MCF 10A (cell line): ENCODE data around the gene MTUS2. TPM values are rescaled to one million over a fixed set of nuclear protein-coding genes. Genes with fewer than 3 reads are reported as not detected.

Experiments used
- BruUV-seq: library from RNA; stranded (reverse); fragments of 400-500 nt; replicated peaks from 2 replicates; lab custom pipeline; 2021; lab: Mats Ljungman, UMichigan
- CTCF ChIA-PET: fragments of 300-600 bp; sonication (Branson Sonifier 250); formaldehyde crosslinking; extraction: SDS; loops from one replicate; lab custom pipeline; 2021; ENCODE audit warnings: antibody characterized with exemption, inconsistent platforms; lab: Yijun Ruan, JAX
- POLR2A ChIA-PET: fragments of 300-600, 350-650 bp; sonication (Branson Sonifier 250); formaldehyde crosslinking; extraction: SDS; loops from one replicate; lab custom pipeline; 2020; ENCODE audit warnings: antibody characterized with exemption, inconsistent platforms; lab: Yijun Ruan, JAX
- DNase-seq: peaks from one replicate; pipeline ENCODE4 v3.0.0-alpha.2; 2018; ENCODE audit not compliant: unreplicated experiment
- H3K27ac Mint-ChIP-seq: one replicate; pipeline ENCODE4 v1.8.0; 2022; ENCODE audit warnings: mild to moderate bottlenecking, low read depth, mixed read lengths; ENCODE audit not compliant: unreplicated experiment
- H3K27me3 Mint-ChIP-seq: one replicate; pipeline ENCODE4 v1.8.0; 2022; ENCODE audit warnings: mixed read lengths; ENCODE audit not compliant: insufficient read depth, unreplicated experiment
- H3K36me3 Mint-ChIP-seq: one replicate; pipeline ENCODE4 v1.8.0; 2022; ENCODE audit warnings: mild to moderate bottlenecking, moderate library complexity, mixed read lengths; ENCODE audit not compliant: insufficient read depth, unreplicated experiment
- H3K4me1 Mint-ChIP-seq: one replicate; pipeline ENCODE4 v1.8.0; 2022; ENCODE audit warnings: mixed read lengths; ENCODE audit not compliant: insufficient read depth, unreplicated experiment
- H3K4me3 Mint-ChIP-seq: one replicate; pipeline ENCODE4 v1.8.0; 2022; ENCODE audit warnings: mild to moderate bottlenecking, moderate library complexity, mixed read lengths; ENCODE audit not compliant: unreplicated experiment
- H3K9me3 Mint-ChIP-seq: one replicate; pipeline ENCODE4 v1.8.0; 2022; ENCODE audit warnings: mixed read lengths; ENCODE audit not compliant: unreplicated experiment
- CTCF ChIP-seq: fragments of 200-600 bp; IDR thresholded peaks from one replicate; pipeline ENCODE4 v1.8.0; 2022; ENCODE audit warnings: antibody characterized with exemption, mild to moderate bottlenecking; ENCODE audit not compliant: unreplicated experiment
- intact Hi-C: fragments of 100-400 bp; cut with micrococcal nuclease; formaldehyde crosslinking; loops from 2 replicates; pipeline ENCODE4 v1.14.1; 2022
- total RNA-seq: library from RNA; stranded (reverse); gene quantifications from 2 replicates; pipeline ENCODE4 v1.2.3, GENCODE V29; 2022

MTUS2 gene
- total RNA-seq, 1 experiment from 2014 or later: not detected

- H3K4me1 Mint-ChIP-seq: no peaks in the 10 kb centered on the region
- H3K27ac Mint-ChIP-seq: no peak overlapping the region
- H3K4me3 Mint-ChIP-seq: no peak overlapping the region
- POLR2A ChIA-PET: interaction anchor here (1.5 kb wide), 1 partner anchor 9 kb away, joined by 4 read pairs; no protein-coding TSS in a partner anchor
- intact Hi-C loops: no loop called here
- H3K9me3 Mint-ChIP-seq: no peaks in the 10 kb centered on the region
- H3K36me3 Mint-ChIP-seq: no peaks in the 10 kb centered on the region
- CTCF ChIA-PET: interaction anchor here (0.6 to 1.3 kb wide), 3 partner anchors 16 to 35 kb away, joined by 4 to 10 read pairs (median 4); partner anchors contain the start of gene MTUS2
- no peak for TF ChIP-seq CTCF
- no peaks in the 10 kb centered on the region for H3K27me3 Mint-ChIP-seq
- DNase-seq: no peak
- BruUV-seq: no TSS peak
Observed at GRCh38 chr13:28837111-28837510, 17.0 kb downstream of the MTUS2 start.

- Mint-ChIP-seq H3K36me3 (no peaks in the 10 kb centered on the region), H3K9me3 (no peaks in the 10 kb centered on the region), H3K4me1 (no peaks in the 10 kb centered on the region), H3K27ac (no peak overlapping the region), H3K27me3 (no peaks in the 10 kb centered on the region), H3K4me3 (no peak overlapping the region)
- no peak for DNase-seq
- no peak for TF ChIP-seq CTCF
- intact Hi-C loops: no loop called here
- ChIA-PET CTCF (no interaction called here), POLR2A (interaction anchor here (0.7 kb wide), 1 partner anchor 25 kb away, joined by 3 read pairs; no protein-coding TSS in a partner anchor)
- no TSS peak for BruUV-seq
Observed at GRCh38 chr13:28843639-28844038, 23.5 kb downstream of the MTUS2 start.

GRCh38 chr13:28849441-28849840, 29.3 kb downstream of the MTUS2 start:
- intact Hi-C loops: no loop called here
- BruUV-seq: no TSS peak
- H3K9me3 Mint-ChIP-seq: no peaks in the 10 kb centered on the region
- TF ChIP-seq CTCF: no peak
- no peak overlapping the region for H3K4me3 Mint-ChIP-seq
- DNase-seq: no peak
- no peak overlapping the region for H3K27ac Mint-ChIP-seq
- H3K36me3 Mint-ChIP-seq: no peaks in the 10 kb centered on the region
- H3K4me1 Mint-ChIP-seq: no peaks in the 10 kb centered on the region
- no peaks in the 10 kb centered on the region for H3K27me3 Mint-ChIP-seq
- POLR2A ChIA-PET: interaction anchor here (0.7 kb wide), 1 partner anchor 21 kb away, joined by 3 read pairs; no protein-coding TSS in a partner anchor
- CTCF ChIA-PET: no interaction called here

- CTCF ChIA-PET: interaction anchor here (1.1 kb wide), 1 partner anchor 15 kb away, joined by 4 read pairs; no protein-coding TSS in a partner anchor
- no peak overlapping the region for H3K27ac Mint-ChIP-seq
- H3K4me1 Mint-ChIP-seq: no peaks in the 10 kb centered on the region
- intact Hi-C loops: no loop called here
- POLR2A ChIA-PET: interaction anchor here (0.6 to 0.7 kb wide), 2 partner anchors 21 to 515 kb away, joined by 3 read pairs; no protein-coding TSS in a partner anchor
- H3K36me3 Mint-ChIP-seq: no peaks in the 10 kb centered on the region
- BruUV-seq: no TSS peak
- peaks cover 4% of the 10 kb centered on the region for H3K9me3 Mint-ChIP-seq
- TF ChIP-seq CTCF: no peak
- DNase-seq: no peak
- H3K4me3 Mint-ChIP-seq: no peak overlapping the region
- no peaks in the 10 kb centered on the region for H3K27me3 Mint-ChIP-seq
Observed at GRCh38 chr13:28850226-28850625, 30.1 kb downstream of the MTUS2 start.
